GM12891 (cell line): ENCODE results near the gene TMEM184A.
A peak's percentile ranks its signal among the peaks of the same experiment; 100 is the strongest.

Experiments
- DNase-seq: peaks from one replicate; pipeline ENCODE4 v3.0.0; 2011; ENCODE audit warnings: low spot score; ENCODE audit not compliant: insufficient read length
- FAIRE-seq: peaks from 2 replicates; lab custom pipeline; 2011; peaks lifted over from hg19 to GRCh38; lab: Jason Lieb, UNC
- PAX5 ChIP-seq: IDR thresholded peaks from 2 replicates; pipeline ENCODE4 v1.6.1; 2011; ENCODE audit warnings: low read length, moderate library complexity, mild to moderate bottlenecking; ENCODE audit not compliant: insufficient read depth, severe bottlenecking
- POLR2A ChIP-seq: IDR thresholded peaks from 2 replicates; pipeline ENCODE4 v1.6.1; 2011; ENCODE audit warnings: low read depth, low read length, control low read depth
- POLR2AphosphoS5 ChIP-seq: IDR thresholded peaks from 2 replicates; pipeline ENCODE4 v1.6.1; 2011; ENCODE audit warnings: low read depth, low read length, control low read depth
- POU2F2 ChIP-seq: IDR thresholded peaks from 2 replicates; pipeline ENCODE4 v1.6.1; 2011; ENCODE audit warnings: low read depth, mild to moderate bottlenecking, control low read depth, low read length, moderate library complexity
- SPI1 ChIP-seq: IDR thresholded peaks from 2 replicates; pipeline ENCODE4 v1.6.1; 2011; ENCODE audit warnings: low read depth, low read length, control low read depth
- TAF1 ChIP-seq: IDR thresholded peaks from 2 replicates; pipeline ENCODE4 v1.6.1; 2011; ENCODE audit warnings: low read depth, low read length, control low read depth

TMEM184A gene

GRCh38 chr7:1567896-1568510 is 12.0 kb upstream of the TMEM184A start:
- no peak for DNase-seq
- no peak for FAIRE-seq
- TF ChIP-seq SPI1 (no peak), PAX5 (no peak), TAF1 (no peak), POU2F2 (no peak), POLR2A (no peak), POLR2AphosphoS5 (no peak)

DNA sequence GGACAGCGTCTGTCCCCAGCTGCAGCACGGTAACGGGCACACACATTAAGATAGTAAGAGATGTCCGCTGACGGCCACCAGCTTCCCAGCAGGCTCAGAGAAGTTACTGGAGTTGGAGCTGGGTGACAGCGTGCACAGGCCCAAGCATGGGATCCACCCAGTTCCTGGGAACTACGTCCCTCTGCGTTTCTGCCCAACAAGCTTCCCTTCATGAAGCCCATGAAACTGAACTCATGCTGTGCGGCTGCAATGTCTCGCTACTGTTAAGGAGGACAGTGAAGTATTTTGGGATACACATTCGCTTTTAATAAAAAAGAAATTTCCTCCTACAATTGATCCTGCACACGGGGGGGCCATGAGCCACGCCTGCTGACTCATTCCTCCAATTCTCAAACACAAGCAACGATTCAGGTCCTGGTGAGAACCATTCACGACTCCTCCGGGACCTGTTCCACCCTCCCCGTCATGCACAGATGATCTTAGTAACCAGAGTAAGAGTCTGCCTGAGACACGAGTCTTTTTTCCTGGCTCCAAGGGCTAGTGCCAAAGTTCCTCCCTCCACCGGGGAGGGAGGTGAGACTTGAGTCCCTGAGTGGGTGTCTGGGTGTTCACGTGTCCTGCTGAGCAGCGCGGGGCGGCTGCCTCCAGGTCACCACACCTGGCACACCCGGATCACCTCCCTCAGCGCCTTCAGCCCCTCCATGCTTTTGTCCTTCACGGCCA is 11.2 kb upstream of the TMEM184A start:
- no peak for DNase-seq
- no peak for TF ChIP-seq POU2F2
- TF ChIP-seq POLR2AphosphoS5: no peak
- no peak for TF ChIP-seq POLR2A
- TF ChIP-seq SPI1: no peak
- TF ChIP-seq PAX5: no peak
- TF ChIP-seq TAF1: no peak
- no peak for FAIRE-seq

DNA sequence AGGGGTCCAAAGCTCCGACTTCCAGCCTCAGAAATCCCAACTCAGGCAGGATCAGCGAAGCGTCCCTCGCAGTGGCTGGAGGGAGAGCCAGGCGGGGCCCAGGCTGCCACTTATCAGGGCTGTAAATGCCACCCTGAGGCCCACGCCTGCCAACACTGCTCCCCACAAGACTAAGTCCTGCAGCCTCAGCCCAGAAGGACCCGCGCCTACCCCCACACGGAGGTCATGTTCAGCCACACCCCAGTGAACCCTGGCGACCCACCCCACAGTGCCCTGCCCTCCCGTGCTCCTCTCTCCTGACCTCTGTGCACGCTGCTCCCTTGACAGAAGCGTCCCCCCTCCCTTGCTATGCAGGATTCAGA is 10.7 kb upstream of the TMEM184A start:
- TF ChIP-seq POU2F2 (no peak), SPI1 (no peak), POLR2A (no peak), TAF1 (no peak), POLR2AphosphoS5 (no peak), PAX5 (no peak)
- FAIRE-seq (no peak), DNase-seq (no peak)

DNA sequence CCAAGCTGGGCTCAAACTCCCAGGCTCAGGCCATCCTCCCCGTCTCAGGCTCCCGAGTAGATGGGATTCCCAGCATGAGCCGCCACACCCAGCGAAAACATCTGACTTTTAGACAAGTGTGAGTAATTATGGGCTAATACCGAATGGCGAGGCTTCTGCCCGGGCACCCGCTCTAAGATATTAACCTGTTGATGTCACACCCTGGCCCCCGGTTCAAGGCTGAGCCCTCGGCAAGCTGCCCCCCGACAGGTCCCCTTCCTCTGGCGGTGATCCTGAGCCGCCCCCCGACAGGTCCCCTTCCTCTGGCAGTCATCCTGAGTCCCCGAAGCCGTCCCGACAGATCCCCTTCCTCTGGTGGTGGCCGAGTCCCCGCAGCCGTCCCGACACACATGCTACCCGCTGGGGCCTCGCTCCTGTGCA is 8.6 kb upstream of the TMEM184A start:
- DNase-seq (no peak), FAIRE-seq (no peak)
- TF ChIP-seq POU2F2 (no peak), SPI1 (no peak), TAF1 (no peak), POLR2A (no peak), POLR2AphosphoS5 (no peak), PAX5 (no peak)

DNA sequence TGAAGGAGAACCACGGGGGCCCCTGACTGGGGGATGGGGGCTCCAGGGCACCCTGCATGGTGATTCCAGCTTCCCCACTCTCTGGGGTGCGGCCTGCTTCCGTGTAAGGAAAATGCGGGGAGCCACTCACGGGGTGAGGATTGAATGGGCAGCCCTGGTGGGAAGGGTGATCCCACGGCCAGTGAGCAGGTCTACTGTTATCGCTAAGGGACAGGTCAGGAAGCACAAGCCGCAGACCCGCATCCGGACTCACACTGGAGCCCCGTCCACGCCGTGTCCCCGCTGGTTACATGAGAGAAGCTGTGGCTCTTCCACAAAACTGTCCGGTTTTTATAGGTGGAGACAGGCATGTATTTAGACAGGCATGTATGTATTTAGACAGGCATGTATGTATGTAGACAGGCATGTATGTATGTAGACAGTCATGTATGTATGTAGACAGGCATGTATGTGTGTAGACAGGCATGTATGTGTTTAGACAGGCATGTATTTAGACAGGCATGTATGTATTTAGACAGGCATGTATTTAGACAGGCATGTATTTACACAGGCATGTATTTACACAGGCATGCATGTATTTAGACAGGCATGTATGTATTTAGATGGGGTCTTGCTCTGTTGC is 8.1 kb upstream of the TMEM184A start:
- FAIRE-seq: peak; percentile 70
- no peak for DNase-seq
- TF ChIP-seq SPI1: no peak
- TF ChIP-seq TAF1: no peak
- no peak for TF ChIP-seq POLR2A

- FAIRE-seq: no peak
- TF ChIP-seq TAF1 (no peak), POLR2AphosphoS5 (no peak), SPI1 (no peak), POU2F2 (no peak), PAX5 (no peak)
These were observed 6.6 kb upstream of the TMEM184A start for GRCh38 chr7:1562597-1563051.

DNA sequence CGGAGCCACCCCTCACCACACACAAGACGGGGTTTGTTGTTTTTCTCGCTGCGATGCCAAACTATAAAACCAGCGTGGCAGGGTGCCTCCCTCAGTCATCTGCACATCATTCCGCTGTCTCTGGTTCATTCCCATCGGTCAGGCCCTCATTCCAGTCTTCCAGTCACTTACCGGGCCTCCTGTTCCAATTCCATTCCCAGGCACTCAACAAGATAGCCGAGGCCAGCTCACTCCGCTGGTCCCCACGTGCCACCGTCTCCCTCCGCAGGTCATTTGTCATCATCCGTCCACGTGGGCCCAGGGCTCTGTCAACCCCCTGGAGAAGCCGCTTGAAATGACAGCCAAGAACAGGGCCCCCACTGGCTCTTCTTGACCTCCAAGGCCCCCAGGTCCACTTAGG is 6.1 kb upstream of the TMEM184A start:
- no peak for FAIRE-seq

More at GRCh38 chr7:1562597-1563051, 6.6 kb upstream of the TMEM184A start:
- DNase-seq: no peak

DNA sequence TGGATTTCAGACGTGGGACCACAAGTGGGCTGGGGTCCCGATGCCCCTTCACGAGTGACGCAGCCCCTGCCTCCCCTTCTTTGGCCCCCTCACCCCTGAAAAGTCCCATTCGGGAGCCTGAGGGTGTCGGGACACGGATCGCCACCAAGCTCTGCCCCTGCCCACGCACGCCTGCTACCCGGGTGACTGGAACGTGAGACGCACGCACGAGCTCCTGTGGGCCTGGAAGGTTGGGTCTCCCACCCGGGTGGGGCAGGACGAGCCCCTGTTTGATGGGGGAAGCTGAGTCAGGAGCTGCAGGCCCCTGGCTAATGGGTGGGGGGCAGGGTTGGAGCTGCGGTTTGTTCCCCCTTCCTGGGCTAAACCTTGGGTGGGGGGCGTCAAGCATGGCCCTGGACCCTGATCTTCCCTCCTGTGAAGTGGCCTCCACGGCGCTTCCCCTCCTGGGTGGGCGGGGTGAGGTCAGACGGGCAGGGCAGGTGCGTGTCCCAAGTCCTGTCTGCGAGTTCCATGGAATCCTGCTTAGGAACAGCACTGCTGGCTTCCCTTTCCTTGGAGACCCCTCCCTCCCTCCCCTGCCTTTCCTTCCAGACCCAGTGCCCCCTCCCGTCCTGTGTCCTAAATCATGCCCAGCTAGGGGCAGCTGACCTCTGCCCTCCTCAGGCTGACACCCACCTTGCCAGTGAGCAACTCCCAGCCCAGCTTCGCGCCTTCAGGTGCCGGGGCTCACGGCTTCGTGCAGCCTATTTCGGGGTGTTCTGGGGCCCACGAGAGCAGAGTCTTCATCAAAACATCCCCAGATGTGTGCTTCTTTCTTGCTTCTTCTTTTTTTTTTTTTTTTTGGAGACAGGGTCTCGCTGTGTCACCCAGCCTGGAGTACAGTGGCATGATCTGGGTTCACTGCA is 5.3 kb upstream of the TMEM184A start:
- no peak for FAIRE-seq
- TF ChIP-seq POU2F2 (no peak), POLR2AphosphoS5 (no peak), POLR2A (no peak), PAX5 (no peak), TAF1 (no peak), SPI1 (no peak)

More for the DNA sequence above, 6.1 kb upstream of the TMEM184A start:
- no peak for TF ChIP-seq POLR2AphosphoS5
- TF ChIP-seq SPI1: no peak
- DNase-seq: no peak

GRCh38 chr7:1560620-1561031 is 4.6 kb upstream of the TMEM184A start:
- TF ChIP-seq SPI1 (no peak), TAF1 (no peak), PAX5 (no peak)
- DNase-seq: no peak
- FAIRE-seq: no peak

More for the DNA sequence above, 5.3 kb upstream of the TMEM184A start:
- DNase-seq: no peak
